Endothelial cell of umbilical vein (primary cell): ENCODE results near the gene ZNF791. TPM values are rescaled to one million over a fixed set of nuclear protein-coding genes. Genes with fewer than 3 reads are reported as not detected.

Experiments used
- BruUV-seq: library from RNA; stranded (reverse); fragments of 400-500 nt; replicated peaks from 2 replicates; lab custom pipeline; 2021; lab: Mats Ljungman, UMichigan
- CTCF ChIA-PET: fragments of 300-600, 350-600 bp; sonication (Branson Sonifier 250); formaldehyde crosslinking; loops from one replicate; lab custom pipeline; 2021; ENCODE audit warnings: antibody characterized with exemption, inconsistent platforms; lab: Charles Lee
- POLR2A ChIA-PET: fragments of 300-600, 350-600 bp; sonication (Branson Sonifier 250); formaldehyde crosslinking; loops from one replicate; lab custom pipeline; 2021; ENCODE audit warnings: antibody characterized with exemption, inconsistent platforms; lab: Charles Lee
- DNase-seq: peaks from one replicate; pipeline ENCODE4 v3.0.0-alpha.2; 2011; ENCODE audit warnings: low read depth, low spot score
- FAIRE-seq: peaks from 2 replicates; lab custom pipeline; 2011; peaks lifted over from hg19 to GRCh38; lab: Jason Lieb, UNC
- H2AFZ ChIP-seq: 2 replicates; pipeline ENCODE4 v1.6.0; 2012; ENCODE audit warnings: low read depth, low read length, control low read depth, inconsistent platforms
- H3K27ac ChIP-seq: 2 replicates; pipeline ENCODE4 v1.5.1; 2011; ENCODE audit warnings: low read depth, mild to moderate bottlenecking, control low read depth, low read length, moderate library complexity; ENCODE audit not compliant: insufficient read depth
- H3K27me3 ChIP-seq, 2 experiments: 2 replicates each; pipeline versions ENCODE4 v1.6.0 to v1.6.1; 2011; ENCODE audit warnings: low read length in 2 of 2, mixed read lengths in 1 of 2; ENCODE audit not compliant: control insufficient read depth in 2 of 2, insufficient read depth in 2 of 2
- H3K36me3 ChIP-seq, 2 experiments: 2 replicates in 1 of 2; 3 replicates in 1 of 2; pipeline ENCODE4 v1.5.1; 2011; ENCODE audit warnings: low read length in 2 of 2, mild to moderate bottlenecking in 1 of 2, moderate library complexity in 1 of 2; ENCODE audit not compliant: control insufficient read depth in 2 of 2, insufficient read depth in 2 of 2; ENCODE audit errors: extremely low read depth in 1 of 2
- H3K4me1 ChIP-seq: 3 replicates; pipeline ENCODE4 v1.5.1; 2011; ENCODE audit warnings: mild to moderate bottlenecking, low read length; ENCODE audit not compliant: control insufficient read depth, insufficient read depth; ENCODE audit errors: extremely low read depth
- H3K4me2 ChIP-seq: 2 replicates; pipeline ENCODE4 v1.6.1; 2011; ENCODE audit warnings: low read length, control low read depth, mixed read lengths; ENCODE audit not compliant: insufficient read depth
- H3K4me3 ChIP-seq, 3 experiments: fragments of 200-600 bp in 1 of 3; sonication (generic), shearing (Covaris generic) in 1 of 3; replicated peaks in 1 of 3; 2 replicates each; pipeline ENCODE4 v1.5.1; 2011 to 2016; ENCODE audit warnings: control low read depth in 3 of 3, low read length in 3 of 3, mild to moderate bottlenecking in 2 of 3, inconsistent platforms in 1 of 3, low read depth in 1 of 3, moderate library complexity in 1 of 3; ENCODE audit not compliant: insufficient read depth in 1 of 3
- H3K79me2 ChIP-seq: 2 replicates; pipeline ENCODE4 v1.6.0; 2012; ENCODE audit warnings: low read length, inconsistent platforms; ENCODE audit not compliant: control insufficient read depth, insufficient read depth
- H3K9ac ChIP-seq: replicated peaks from 2 replicates; pipeline ENCODE3; 2011; ENCODE audit warnings: low read length, control low read depth; ENCODE audit not compliant: insufficient read depth; ENCODE audit errors: extremely low read depth
- H3K9me1 ChIP-seq: replicated peaks from 3 replicates; pipeline ENCODE4 v1.6.0; 2011; ENCODE audit warnings: mild to moderate bottlenecking, low read length; ENCODE audit not compliant: control insufficient read depth, insufficient read depth; ENCODE audit errors: extremely low read depth
- H3K9me3 ChIP-seq: replicated peaks from 2 replicates; pipeline ENCODE4 v1.5.1; 2012; ENCODE audit warnings: low read length, inconsistent platforms; ENCODE audit not compliant: control insufficient read depth, insufficient read depth
- H4K20me1 ChIP-seq: replicated peaks from 2 replicates; pipeline ENCODE3; 2011; ENCODE audit warnings: mild to moderate bottlenecking, low read length; ENCODE audit not compliant: control insufficient read depth, insufficient read depth; ENCODE audit errors: extremely low read depth
- EZH2 ChIP-seq: IDR thresholded peaks from 2 replicates; pipeline ENCODE4 v1.6.1; 2012; ENCODE audit warnings: borderline replicate concordance, low read depth, mild to moderate bottlenecking, moderate library complexity, low read length, inconsistent platforms; ENCODE audit not compliant: severe bottlenecking
- FOS ChIP-seq: IDR thresholded peaks from 2 replicates; pipeline ENCODE4 v1.6.1; 2011; ENCODE audit warnings: mild to moderate bottlenecking, low read length, moderate library complexity, borderline replicate concordance; ENCODE audit not compliant: insufficient read depth
- GATA2 ChIP-seq: IDR thresholded peaks from 2 replicates; pipeline ENCODE4 v1.7.0; 2011; ENCODE audit warnings: low read depth, mild to moderate bottlenecking, moderate library complexity, mixed read lengths, low read length; ENCODE audit not compliant: insufficient read length, insufficient read depth
- JUN ChIP-seq: IDR thresholded peaks from 2 replicates; pipeline ENCODE4 v1.6.1; 2011; ENCODE audit warnings: borderline replicate concordance, low read depth; ENCODE audit not compliant: insufficient read length, insufficient read depth
- MYC ChIP-seq: IDR thresholded peaks from one replicate; pipeline ENCODE4 v1.6.1; 2011; ENCODE audit warnings: mild to moderate bottlenecking, low read depth, low read length
- POLR2A ChIP-seq: IDR thresholded peaks from 2 replicates; pipeline ENCODE4 v1.6.1; 2012; ENCODE audit warnings: low read depth, mild to moderate bottlenecking, control low read depth, low read length
- POLR2AphosphoS5 ChIP-seq: IDR thresholded peaks from 2 replicates; pipeline ENCODE4 v1.6.1; 2012; ENCODE audit warnings: low read depth, mild to moderate bottlenecking, control low read depth, low read length, moderate library complexity; ENCODE audit not compliant: insufficient read depth
- dilution Hi-C: fragments of 300-500 bp; cut with MboI; formaldehyde crosslinking; loops from one replicate; pipeline ENCODE4 v1.15.0; 2019; ENCODE audit warnings: low sequenced_read_pairs; ENCODE audit not compliant: extremely low pct_ligation_motif_present
- intact Hi-C: fragments of 100-400 bp; cut with micrococcal nuclease; formaldehyde crosslinking; loops from one replicate; pipeline ENCODE4 v1.10.0; 2022
- polyA plus RNA-seq, 4 experiments: library from polyadenylated mRNA; depleted of rRNA in 3 of 4; stranded (reverse) in 3 of 4; unstranded in 1 of 4; fragments of >200 nt; gene quantifications; 2 replicates each; pipeline versions ENCODE4 v1.2.1 to v1.2.3, GENCODE V29; 2011 to 2012; ENCODE audit warnings: missing spikeins in 1 of 4
- total RNA-seq: library from RNA; stranded (reverse); gene quantifications from 2 replicates; pipeline ENCODE4 v1.2.3, GENCODE V29; 2021
- TF ChIP-seq, protein P1 (sequence below): IDR thresholded peaks from 2 replicates; pipeline ENCODE4 v1.6.1; 2011; ENCODE audit not compliant: insufficient read depth, insufficient read length
- TF ChIP-seq, protein P2 (sequence below), 2 donors: IDR thresholded peaks; 1 replicate in 1 of 2; 2 replicates in 1 of 2; pipeline ENCODE4 v1.5.1; 2011; ENCODE audit warnings: low read length in 2 of 2, mild to moderate bottlenecking in 2 of 2, moderate library complexity in 2 of 2, control low read depth in 1 of 2, inconsistent platforms in 1 of 2, low read depth in 1 of 2; ENCODE audit not compliant: insufficient read depth in 1 of 2; ENCODE audit errors: extremely low read depth in 1 of 2

ZNF791 gene
- total and polyA plus RNA-seq, 2 donors (not counting 3 experiments of a cell fraction or from before 2014, with no cell fraction given) = 8.3 to 21.8 TPM

DNA sequence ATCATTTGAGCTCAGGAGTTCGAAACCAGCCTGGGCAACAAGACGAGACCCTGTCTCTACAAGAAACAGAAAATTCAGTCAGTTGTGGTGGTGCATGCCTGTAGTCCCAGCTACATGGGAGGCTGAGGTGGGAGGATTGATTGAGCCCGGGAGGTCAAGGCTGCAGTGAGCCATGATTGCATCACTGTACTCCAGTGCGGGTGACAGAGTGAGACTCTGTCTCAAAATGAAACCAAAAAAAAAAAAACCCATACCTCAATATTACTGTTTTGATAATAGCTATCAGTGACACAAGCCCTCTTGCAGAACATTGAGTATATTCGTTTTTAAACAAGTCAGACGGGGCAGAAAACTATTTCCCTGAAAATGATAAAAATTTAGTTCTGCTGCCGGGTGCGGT is 16.2 kb downstream of the ZNF791 start:
- BruUV-seq = no TSS peak
- Histone ChIP-seq H4K20me1 (no peaks in the 10 kb centered on the region), H3K27me3 (no peaks in the 10 kb centered on the region), H3K36me3 (peaks cover 15 to 22% of the 10 kb centered on the region in 2 experiments), H2AFZ (no peak overlapping the region), H3K4me2 (no peak overlapping the region), H3K27ac (no peak overlapping the region), H3K4me3 (no peak overlapping the region), H3K9me1 (no peaks in the 10 kb centered on the region), H3K9me3 (peaks cover 23% of the 10 kb centered on the region), H3K9ac (no peak overlapping the region), H3K4me1 (no peaks in the 10 kb centered on the region), H3K79me2 (peaks cover 8% of the 10 kb centered on the region)
- ChIA-PET CTCF (interaction anchor here (0.8 kb wide), 1 partner anchor 16 kb away, joined by 3 read pairs; the partner anchor contains the start of genes ZNF490 and ZNF791), POLR2A (no interaction called here)
- DNase-seq (no peak), FAIRE-seq (no peak)
- TF ChIP-seq JUN = no peak
- TF ChIP-seq FOS = no peak
- TF ChIP-seq, protein P1, sequence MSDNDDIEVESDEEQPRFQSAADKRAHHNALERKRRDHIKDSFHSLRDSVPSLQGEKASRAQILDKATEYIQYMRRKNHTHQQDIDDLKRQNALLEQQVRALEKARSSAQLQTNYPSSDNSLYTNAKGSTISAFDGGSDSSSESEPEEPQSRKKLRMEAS = no peak
- TF ChIP-seq POLR2A = no peak
- no peak for TF ChIP-seq POLR2AphosphoS5
- TF ChIP-seq, protein P2, sequence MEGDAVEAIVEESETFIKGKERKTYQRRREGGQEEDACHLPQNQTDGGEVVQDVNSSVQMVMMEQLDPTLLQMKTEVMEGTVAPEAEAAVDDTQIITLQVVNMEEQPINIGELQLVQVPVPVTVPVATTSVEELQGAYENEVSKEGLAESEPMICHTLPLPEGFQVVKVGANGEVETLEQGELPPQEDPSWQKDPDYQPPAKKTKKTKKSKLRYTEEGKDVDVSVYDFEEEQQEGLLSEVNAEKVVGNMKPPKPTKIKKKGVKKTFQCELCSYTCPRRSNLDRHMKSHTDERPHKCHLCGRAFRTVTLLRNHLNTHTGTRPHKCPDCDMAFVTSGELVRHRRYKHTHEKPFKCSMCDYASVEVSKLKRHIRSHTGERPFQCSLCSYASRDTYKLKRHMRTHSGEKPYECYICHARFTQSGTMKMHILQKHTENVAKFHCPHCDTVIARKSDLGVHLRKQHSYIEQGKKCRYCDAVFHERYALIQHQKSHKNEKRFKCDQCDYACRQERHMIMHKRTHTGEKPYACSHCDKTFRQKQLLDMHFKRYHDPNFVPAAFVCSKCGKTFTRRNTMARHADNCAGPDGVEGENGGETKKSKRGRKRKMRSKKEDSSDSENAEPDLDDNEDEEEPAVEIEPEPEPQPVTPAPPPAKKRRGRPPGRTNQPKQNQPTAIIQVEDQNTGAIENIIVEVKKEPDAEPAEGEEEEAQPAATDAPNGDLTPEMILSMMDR (IDR thresholded peaks at IDR 0.05; ENCODE audit: extremely low read depth in 1 of 2, insufficient read depth in 1 of 2, low read depth in 1 of 2, low read length in 2 of 2) = no peak
- TF ChIP-seq MYC = no peak
- no peak for TF ChIP-seq GATA2
- no peak for TF ChIP-seq EZH2
- intact Hi-C loops (no loop called here), dilution Hi-C loops (no loop called here)
